Keratinocyte (primary cell): ENCODE results near the gene DPH5. TPM values are rescaled to one million over a fixed set of nuclear protein-coding genes. Genes with fewer than 3 reads are reported as not detected.
"Not testable (repeated sequence)": the region's sequence is repeated elsewhere in the genome, so short reads cannot be mapped to it uniquely, and the experiment has no call there.

Source experiments
- DNase-seq: peaks from one replicate; pipeline ENCODE4 v3.0.0-alpha.2; 2011; ENCODE audit warnings: low read depth, missing footprints, low spot score
- FAIRE-seq: peaks from 2 replicates; lab custom pipeline; 2011; peaks lifted over from hg19 to GRCh38; lab: Jason Lieb, UNC
- H2AFZ ChIP-seq: 2 replicates; pipeline ENCODE4 v1.6.0; 2012; ENCODE audit warnings: low read length, control low read depth, inconsistent platforms; ENCODE audit not compliant: control insufficient read depth
- H3K27ac ChIP-seq: 2 replicates; pipeline ENCODE4 v1.5.1; 2011; ENCODE audit warnings: low read length; ENCODE audit not compliant: control insufficient read depth, insufficient read depth
- H3K27me3 ChIP-seq: 3 replicates; pipeline ENCODE4 v1.6.0; 2011; ENCODE audit warnings: low read length; ENCODE audit not compliant: control insufficient read depth, insufficient read depth; ENCODE audit errors: extremely low read depth
- H3K36me3 ChIP-seq, 2 experiments: 2 replicates in 1 of 2; 3 replicates in 1 of 2; pipeline ENCODE4 v1.5.1; 2011; ENCODE audit warnings: low read length in 2 of 2, mild to moderate bottlenecking in 1 of 2; ENCODE audit not compliant: control insufficient read depth in 2 of 2, insufficient read depth in 2 of 2; ENCODE audit errors: extremely low read depth in 1 of 2
- H3K4me1 ChIP-seq: 3 replicates; pipeline ENCODE4 v1.5.1; 2011; ENCODE audit warnings: low read length; ENCODE audit not compliant: control insufficient read depth, insufficient read depth; ENCODE audit errors: extremely low read depth
- H3K4me2 ChIP-seq: 3 replicates; pipeline ENCODE4 v1.6.0; 2011; ENCODE audit warnings: low read depth, low read length; ENCODE audit not compliant: control insufficient read depth, insufficient read depth; ENCODE audit errors: extremely low read depth
- H3K4me3 ChIP-seq, 3 experiments: fragments of 200-600 bp in 1 of 3; sonication (generic) in 1 of 3; 2 replicates in 2 of 3; 3 replicates in 1 of 3; pipeline ENCODE4 v1.5.1; 2011 to 2016; ENCODE audit warnings: low read length in 3 of 3, mild to moderate bottlenecking in 3 of 3, control low read depth in 2 of 3, inconsistent platforms in 1 of 3, low read depth in 1 of 3, mixed read lengths in 1 of 3, mixed run types in 1 of 3, moderate library complexity in 1 of 3; ENCODE audit not compliant: control insufficient read depth in 2 of 3, insufficient read depth in 2 of 3; ENCODE audit errors: extremely low read depth in 1 of 3
- H3K79me2 ChIP-seq: 2 replicates; pipeline ENCODE4 v1.6.0; 2012; ENCODE audit warnings: low read length; ENCODE audit not compliant: control insufficient read depth, insufficient read depth
- H3K9ac ChIP-seq: 3 replicates; pipeline ENCODE4 v1.6.0; 2011; ENCODE audit warnings: low read length; ENCODE audit not compliant: control insufficient read depth, insufficient read depth; ENCODE audit errors: extremely low read depth
- H3K9me1 ChIP-seq: 3 replicates; pipeline ENCODE4 v1.6.0; 2011; ENCODE audit warnings: low read length; ENCODE audit not compliant: control insufficient read depth, insufficient read depth; ENCODE audit errors: extremely low read depth
- H3K9me3 ChIP-seq: 2 replicates; pipeline ENCODE4 v1.5.1; 2012; ENCODE audit warnings: low read depth, low read length; ENCODE audit not compliant: control insufficient read depth
- H4K20me1 ChIP-seq: 3 replicates; pipeline ENCODE4 v1.6.0; 2011; ENCODE audit warnings: low read length; ENCODE audit not compliant: control insufficient read depth, insufficient read depth; ENCODE audit errors: extremely low read depth
- CTCF ChIP-seq, 3 experiments: IDR thresholded peaks in 1 of 3; conservative IDR thresholded peaks in 1 of 3; optimal IDR thresholded peaks in 1 of 3; 2 replicates in 2 of 3; 3 replicates in 1 of 3; pipeline versions ENCODE3 to v1.5.1; 2011; ENCODE audit warnings: low read length in 3 of 3, mild to moderate bottlenecking in 3 of 3, moderate library complexity in 2 of 3, control low read depth in 1 of 3, inconsistent platforms in 1 of 3; ENCODE audit not compliant: insufficient read depth in 2 of 3; ENCODE audit errors: extremely low read depth in 1 of 3
- EZH2 ChIP-seq: IDR thresholded peaks from one replicate; pipeline ENCODE4 v1.6.1; 2012; ENCODE audit warnings: inconsistent platforms, mild to moderate bottlenecking, low read length, moderate library complexity
- dilution Hi-C: fragments of 300-500 bp; cut with MboI; formaldehyde crosslinking; loops from one replicate; pipeline ENCODE4 v1.7.0; 2020; ENCODE audit warnings: low sequenced_read_pairs; ENCODE audit not compliant: extremely low pct_ligation_motif_present
- polyA plus RNA-seq, 5 experiments: library from polyadenylated mRNA; depleted of rRNA in 3 of 5; stranded (reverse) in 3 of 5; stranded (forward) in 1 of 5; unstranded in 1 of 5; fragments of >200 nt; gene quantifications; 1 replicate in 1 of 5; 2 replicates in 3 of 5; 3 replicates in 1 of 5; pipeline versions ENCODE4 v1.2.1 to v1.2.3, GENCODE V29; 2011 to 2012; ENCODE audit warnings: missing spikeins in 2 of 5, low read depth in 1 of 5, low replicate concordance in 1 of 5

The DPH5 gene
- polyA plus RNA-seq, 1 donor (not counting 4 experiments of a cell fraction or from before 2014, with no cell fraction given): 98.0 TPM

GRCh38 chr1:100953960-100954730, 71.4 kb downstream of the DPH5 start:
- Histone ChIP-seq H2AFZ (no peak overlapping the region), H3K79me2 (no peaks in the 10 kb centered on the region), H3K27ac (no peak overlapping the region), H3K9me1 (no peaks in the 10 kb centered on the region), H3K9ac (no peak overlapping the region), H3K4me2 (no peak overlapping the region), H3K36me3 (no peaks in the 10 kb centered on the region), H3K27me3 (no peaks in the 10 kb centered on the region), H3K4me1 (peaks cover 30% of the 10 kb centered on the region), H4K20me1 (no peaks in the 10 kb centered on the region), H3K9me3 (no peaks in the 10 kb centered on the region), H3K4me3 (no peak overlapping the region)
- TF ChIP-seq CTCF (optimal IDR thresholded peaks at IDR 0.05 in 1 of 3, IDR thresholded peaks at IDR 0.05 in 1 of 3, conservative IDR thresholded peaks at IDR 0.05 in 1 of 3; ENCODE audit: extremely low read depth in 1 of 3, insufficient read depth in 2 of 3, low read length in 3 of 3) (no peak), EZH2 (no peak)
- no peak for DNase-seq
- dilution Hi-C loops: no loop called here
- FAIRE-seq: no peak

GRCh38 chr1:100952970-100953369, 72.6 kb downstream of the DPH5 start:
- H3K9me1 ChIP-seq, H3K4me3 ChIP-seq, H3K27me3 ChIP-seq, H3K36me3 ChIP-seq, H3K9me3 ChIP-seq, H3K79me2 ChIP-seq, FAIRE-seq, dilution Hi-C loops, H3K27ac ChIP-seq, H3K4me2 ChIP-seq, H4K20me1 ChIP-seq, DNase-seq, H2AFZ ChIP-seq, H3K9ac ChIP-seq: not testable (repeated sequence)
- peaks cover 36% of the 10 kb centered on the region for H3K4me1 ChIP-seq
